Right atrium auricular region (tissue), 2 donors: ENCODE data around the gene FERMT3. TPM values are rescaled to one million over a fixed set of nuclear protein-coding genes. Genes with fewer than 3 reads are reported as not detected.

ENCODE experiments used
- DNase-seq: peaks from one replicate; pipeline ENCODE4 v3.0.0-alpha.2; 2019; ENCODE audit warnings: low spot score
- H3K27ac ChIP-seq, 2 donors: fragments of 200-600 bp; sonication (generic); 1 replicate in 1 of 2; 2 replicates in 1 of 2; pipeline ENCODE4 v1.5.1; 2016 to 2019
- H3K27me3 ChIP-seq, 2 donors: fragments of 200-600 bp; sonication (generic); one replicate each; pipeline versions ENCODE4 v1.5.1 to v1.6.0; 2017 to 2019
- H3K36me3 ChIP-seq: fragments of 200-600 bp; sonication (generic); one replicate; pipeline ENCODE4 v1.5.1; 2016
- H3K4me1 ChIP-seq, 2 donors: fragments of 200-600 bp; sonication (generic); one replicate each; pipeline versions ENCODE4 v1.5.1 to v1.6.0; 2017 to 2019
- H3K4me3 ChIP-seq, 2 donors: fragments of 200-600 bp; sonication (generic); 1 replicate in 1 of 2; 2 replicates in 1 of 2; pipeline ENCODE4 v1.5.1; 2017 to 2019; ENCODE audit warnings: mild to moderate bottlenecking in 1 of 2, moderate library complexity in 1 of 2
- H3K9me3 ChIP-seq, 2 donors: fragments of 200-600 bp; sonication (generic); one replicate each; pipeline ENCODE4 v1.5.1; 2019
- CTCF ChIP-seq, 2 donors: fragments of 200-600 bp; sonication (generic); IDR thresholded peaks; one replicate each; pipeline ENCODE4 v1.5.1; 2019; ENCODE audit warnings: antibody characterized with exemption in 2 of 2
- total RNA-seq, 2 donors: library from RNA; depleted of rRNA; stranded (reverse); fragments of >200 nt; gene quantifications; one replicate each; pipeline ENCODE4 v1.1.0, GENCODE V29; 2016

Gene FERMT3
- total RNA-seq, 2 donors from 2014 or later: 6.3 to 19.4 TPM

- Histone ChIP-seq H3K36me3 (no peaks in the 10 kb centered on the region), H3K9me3 (no peaks in the 10 kb centered on the region), H3K27me3 (no peaks in the 10 kb centered on the region), H3K27ac (peak overlapping the region; percentile 71 to 82), H3K4me1 (peaks cover 0 to 22% of the 10 kb centered on the region in 2 donors), H3K4me3 (peak overlapping the region; percentile 66 to 83)
- no peak for DNase-seq
- TF ChIP-seq CTCF (IDR thresholded peaks at IDR 0.05): no peak
Measured at GRCh38 chr11:64164392-64165312, 41.9 kb upstream of the FERMT3 start.

- no peak for TF ChIP-seq CTCF (IDR thresholded peaks at IDR 0.05)
- Histone ChIP-seq H3K9me3 (no peaks in the 10 kb centered on the region), H3K4me3 (peak overlapping the region; percentile 66 to 83), H3K36me3 (no peaks in the 10 kb centered on the region), H3K4me1 (peaks cover 0 to 22% of the 10 kb centered on the region in 2 donors), H3K27me3 (no peaks in the 10 kb centered on the region), H3K27ac (peak overlapping the region; percentile 71 to 82)
- DNase-seq: no peak
Measured at GRCh38 chr11:64165481-64165841, 41.1 kb upstream of the FERMT3 start.

DNA sequence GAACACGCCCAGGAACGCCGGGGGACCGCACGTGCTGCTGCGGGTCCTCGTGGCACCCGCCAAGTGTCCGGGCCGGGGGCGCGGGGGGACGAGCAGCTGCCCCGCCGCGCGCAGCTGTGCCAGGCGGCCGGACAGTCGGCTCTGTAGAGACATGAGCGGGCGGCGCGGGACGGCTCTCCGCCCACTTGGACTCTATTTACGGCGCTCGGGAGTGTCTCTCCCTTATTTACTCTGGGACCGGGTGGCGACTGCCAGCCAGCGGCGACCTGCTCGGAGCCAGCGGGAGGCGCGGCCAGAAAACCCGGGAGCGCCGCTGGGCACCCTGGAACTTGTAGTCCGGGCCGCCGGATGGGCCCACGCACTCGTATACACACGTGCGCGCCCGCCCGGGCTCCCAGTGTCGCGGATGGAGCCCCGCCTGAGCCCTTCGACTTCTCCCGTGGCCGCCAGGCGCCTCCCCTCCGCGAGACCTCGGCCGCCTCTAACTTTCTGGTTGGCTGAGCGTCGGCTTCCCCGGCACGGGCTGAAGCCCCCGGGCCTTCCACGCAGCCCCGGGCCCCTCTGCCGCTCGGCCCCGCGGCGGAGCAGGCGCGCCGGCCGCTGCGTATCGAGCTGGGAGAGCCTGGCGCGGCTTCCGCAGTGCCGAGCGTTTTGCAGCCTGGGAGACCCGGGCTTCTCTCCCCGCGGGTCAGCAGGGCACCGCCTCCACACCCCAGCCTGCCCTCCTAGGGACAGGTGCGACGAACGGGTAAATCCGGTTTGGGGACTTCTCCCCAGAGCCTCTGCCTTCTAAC, 40.5 kb upstream of the FERMT3 start, which contains the start of gene MACROD1:
TSS of gene MACROD1 (minus strand) at position 272 of the 794 bp plus-strand sequence. CDS start at position 153, 119 bp downstream.
- Histone ChIP-seq H3K36me3 (no peaks in the 10 kb centered on the region), H3K4me3 (peak within 1 kb of the TSS; percentile 66 to 83), H3K27ac (peak within 1 kb of the TSS; percentile 71 to 82), H3K4me1 (peaks cover 0 to 22% of the 10 kb centered on the region in 2 donors), H3K27me3 (no peaks in the 10 kb centered on the region), H3K9me3 (no peaks in the 10 kb centered on the region)
- TF ChIP-seq CTCF (IDR thresholded peaks at IDR 0.05): no peak
- DNase-seq: peak; percentile 89

GRCh38 chr11:64170419-64170818, 36.1 kb upstream of the FERMT3 start:
- no peak for DNase-seq
- no peak for TF ChIP-seq CTCF (IDR thresholded peaks at IDR 0.05)

GRCh38 chr11:64173616-64174355, 32.7 kb upstream of the FERMT3 start:
- no peak overlapping the region for H3K4me3 ChIP-seq
- TF ChIP-seq CTCF (IDR thresholded peaks at IDR 0.05): no peak
- no peak overlapping the region for H3K27ac ChIP-seq
- no peaks in the 10 kb centered on the region for H3K27me3 ChIP-seq
- H3K36me3 ChIP-seq: no peaks in the 10 kb centered on the region
- no peak for DNase-seq
- H3K4me1 ChIP-seq: no peaks in the 10 kb centered on the region
- H3K9me3 ChIP-seq: no peaks in the 10 kb centered on the region

More at GRCh38 chr11:64170419-64170818, 36.1 kb upstream of the FERMT3 start:
- Histone ChIP-seq H3K4me1 (peaks cover 0 to 9% of the 10 kb centered on the region in 2 donors), H3K36me3 (no peaks in the 10 kb centered on the region), H3K27me3 (no peaks in the 10 kb centered on the region), H3K27ac (no peak overlapping the region), H3K4me3 (no peak overlapping the region), H3K9me3 (no peaks in the 10 kb centered on the region)
